Epidermal melanocyte (primary cell): ENCODE results near the gene TMA7B.
A peak's percentile ranks its signal among the peaks of the same experiment; 100 is the strongest.

Source experiments
- DNase-seq: peaks from one replicate; pipeline ENCODE4 v3.0.0; 2011; ENCODE audit warnings: low spot score; ENCODE audit not compliant: insufficient read length

TMA7B gene

GRCh38 chr22:39932918-39933649 lies 27.1 kb upstream of the TMA7B start:
- no peak for DNase-seq

DNA sequence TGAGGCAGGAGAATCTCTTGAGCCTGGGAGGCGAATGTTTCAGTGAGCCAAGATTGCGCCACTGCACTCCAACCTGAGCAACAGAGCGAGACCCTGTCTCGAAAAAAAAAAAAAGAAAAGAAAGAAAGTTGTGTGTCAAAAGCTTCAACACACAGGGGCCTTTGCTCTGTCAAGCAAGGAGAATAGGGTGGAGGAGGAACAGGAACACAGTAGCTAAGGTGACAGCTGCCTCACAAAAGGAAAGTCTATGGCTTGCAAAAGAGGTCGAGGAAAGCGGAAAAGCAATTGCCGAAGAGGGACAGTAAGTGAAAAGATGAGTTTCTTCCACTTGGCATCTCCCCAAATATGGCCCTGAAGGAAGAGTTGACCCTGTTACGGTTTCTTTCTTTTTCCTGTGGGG lies 26.5 kb upstream of the TMA7B start:
- DNase-seq = no peak

DNA sequence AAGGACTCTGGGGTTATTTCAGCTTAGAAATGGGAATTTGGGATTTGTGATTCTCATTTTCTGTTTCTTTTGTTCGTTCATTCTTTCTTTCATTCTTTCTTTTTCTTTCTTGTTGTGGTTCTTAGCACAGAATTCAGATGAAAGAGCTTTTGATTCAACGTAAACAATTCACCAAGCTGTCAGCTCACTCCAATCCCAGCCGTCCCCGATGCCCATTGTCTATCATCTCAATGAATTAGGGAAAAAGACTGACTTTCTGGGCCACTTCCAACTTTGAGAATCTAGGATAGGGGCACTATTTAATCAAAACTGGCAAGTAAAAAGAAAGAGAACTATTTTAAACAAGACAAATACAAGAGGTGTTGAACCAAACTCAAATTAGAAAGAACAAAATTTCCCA lies 25.1 kb upstream of the TMA7B start:
- DNase-seq = no peak

- DNase-seq = no peak
These were observed 24.6 kb upstream of the TMA7B start for GRCh38 chr22:39935612-39936011.

DNA sequence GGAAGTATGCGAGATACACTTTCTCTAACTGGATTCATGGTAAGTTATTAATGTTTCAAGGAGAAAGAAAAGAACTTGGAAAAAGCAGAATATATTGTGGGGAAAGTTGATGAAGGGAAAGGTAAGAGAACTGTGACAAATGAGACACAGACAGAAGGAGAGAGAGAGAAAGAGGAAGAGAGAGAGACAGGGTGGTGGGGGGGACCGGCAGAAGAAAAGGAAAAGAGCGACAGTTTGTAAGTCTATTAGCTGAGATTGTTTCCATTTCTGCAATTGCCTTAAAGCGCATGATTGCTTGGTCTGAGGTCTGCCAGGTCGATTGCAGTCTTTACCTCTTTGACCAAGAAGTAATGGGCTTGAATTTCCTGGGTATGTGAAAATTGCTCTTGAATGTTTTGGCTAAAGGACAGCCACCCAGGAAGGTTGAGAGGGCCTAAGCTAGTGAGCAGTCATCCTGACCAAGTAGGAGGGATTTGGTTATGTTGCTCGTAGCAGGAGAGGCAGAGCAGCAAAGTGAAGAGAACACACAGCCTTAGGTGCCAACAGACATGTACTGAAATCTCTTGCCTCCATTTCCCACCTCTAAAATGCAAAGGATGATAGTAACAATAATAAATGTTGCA lies 23.6 kb upstream of the TMA7B start:
- no peak for DNase-seq

GRCh38 chr22:39937906-39938305 lies 22.3 kb upstream of the TMA7B start:
- DNase-seq = no peak

- DNase-seq = no peak
These were observed 21.6 kb upstream of the TMA7B start for GRCh38 chr22:39938509-39939111.

GRCh38 chr22:39939830-39940229 lies 20.4 kb upstream of the TMA7B start:
- no peak for DNase-seq

DNA sequence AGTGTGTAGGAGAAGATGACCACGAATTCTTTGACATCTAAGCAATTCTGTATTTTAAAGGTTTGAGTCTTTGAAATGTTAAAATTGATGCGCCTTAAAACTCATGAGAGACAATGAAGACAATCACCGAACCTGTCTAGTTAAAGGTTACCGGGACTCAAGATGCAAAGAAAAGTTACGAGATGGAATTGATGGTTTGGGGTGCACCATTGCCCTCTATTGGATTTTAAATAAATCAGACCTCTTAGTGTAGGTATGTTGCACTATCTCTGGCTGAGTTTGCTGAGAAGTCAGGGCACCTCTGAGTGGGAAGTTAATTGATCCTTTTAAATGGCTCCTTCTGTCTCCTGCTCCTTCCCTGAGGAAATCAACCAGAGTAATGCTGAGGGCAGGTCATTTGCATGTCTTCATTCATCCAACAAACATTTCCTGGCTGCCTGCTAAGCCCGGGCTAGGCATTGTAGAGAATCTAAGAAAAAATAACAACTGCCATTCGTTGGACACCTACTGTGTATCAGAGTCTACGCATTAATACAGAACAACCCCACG lies 19.4 kb upstream of the TMA7B start:
- no peak for DNase-seq

GRCh38 chr22:39941601-39942000 lies 18.6 kb upstream of the TMA7B start:
- no peak for DNase-seq

DNA sequence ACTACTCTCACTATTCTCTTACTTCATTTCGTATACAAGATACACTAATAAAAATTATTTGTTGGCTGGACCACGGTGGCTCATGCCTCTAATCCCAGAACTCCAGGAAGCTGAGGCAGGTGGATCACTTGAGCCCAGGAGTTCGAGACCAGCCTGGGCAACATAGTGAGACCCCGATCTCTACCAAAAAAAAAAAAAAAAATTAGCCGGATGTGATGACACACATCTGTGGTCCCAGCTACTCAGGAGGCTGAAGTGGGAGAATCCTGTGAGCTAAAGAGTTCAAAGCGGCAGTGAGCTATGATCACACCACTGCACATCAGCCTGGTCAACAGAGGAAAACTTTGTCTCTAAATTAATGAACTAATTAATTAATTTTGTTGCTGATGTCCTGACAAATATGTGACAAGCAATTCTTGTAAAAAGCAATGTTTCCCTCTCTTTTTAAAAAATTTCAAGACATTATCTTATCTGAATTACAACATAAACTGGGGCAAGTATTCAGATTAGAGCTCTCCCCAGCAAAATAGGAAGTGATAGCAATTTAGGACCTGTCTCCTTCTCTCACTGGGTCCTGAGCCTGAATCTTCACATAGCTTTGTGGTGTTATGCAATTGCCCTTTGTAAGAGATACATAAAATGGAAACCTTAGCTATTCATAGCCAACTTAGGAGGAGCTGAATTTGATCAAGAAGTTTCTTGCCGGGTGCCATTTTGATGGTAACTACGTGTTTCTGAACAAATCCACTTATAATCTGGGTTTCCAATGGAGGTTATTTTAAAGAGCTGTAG lies 17.6 kb upstream of the TMA7B start:
- DNase-seq = no peak

DNA sequence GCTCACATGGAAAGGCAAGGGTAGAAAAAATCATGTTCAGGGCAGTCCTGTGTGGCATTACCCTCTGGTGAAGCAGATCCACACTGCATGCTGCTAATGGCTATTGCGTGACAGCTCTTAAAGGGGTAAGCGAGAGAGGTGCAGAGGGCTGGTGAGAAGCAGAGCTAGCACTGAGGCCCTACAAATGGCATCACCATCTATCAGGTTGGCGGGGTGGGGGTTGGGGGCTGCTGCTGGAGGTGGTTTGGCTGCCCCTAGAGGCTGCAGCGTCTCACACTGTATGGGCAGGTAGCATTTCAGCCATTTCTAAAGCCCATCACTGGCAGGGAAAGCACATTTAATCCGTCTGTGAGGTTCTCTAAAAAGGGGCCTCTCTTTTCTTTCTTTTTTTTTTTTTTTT lies 16.9 kb upstream of the TMA7B start:
- DNase-seq = no peak

DNA sequence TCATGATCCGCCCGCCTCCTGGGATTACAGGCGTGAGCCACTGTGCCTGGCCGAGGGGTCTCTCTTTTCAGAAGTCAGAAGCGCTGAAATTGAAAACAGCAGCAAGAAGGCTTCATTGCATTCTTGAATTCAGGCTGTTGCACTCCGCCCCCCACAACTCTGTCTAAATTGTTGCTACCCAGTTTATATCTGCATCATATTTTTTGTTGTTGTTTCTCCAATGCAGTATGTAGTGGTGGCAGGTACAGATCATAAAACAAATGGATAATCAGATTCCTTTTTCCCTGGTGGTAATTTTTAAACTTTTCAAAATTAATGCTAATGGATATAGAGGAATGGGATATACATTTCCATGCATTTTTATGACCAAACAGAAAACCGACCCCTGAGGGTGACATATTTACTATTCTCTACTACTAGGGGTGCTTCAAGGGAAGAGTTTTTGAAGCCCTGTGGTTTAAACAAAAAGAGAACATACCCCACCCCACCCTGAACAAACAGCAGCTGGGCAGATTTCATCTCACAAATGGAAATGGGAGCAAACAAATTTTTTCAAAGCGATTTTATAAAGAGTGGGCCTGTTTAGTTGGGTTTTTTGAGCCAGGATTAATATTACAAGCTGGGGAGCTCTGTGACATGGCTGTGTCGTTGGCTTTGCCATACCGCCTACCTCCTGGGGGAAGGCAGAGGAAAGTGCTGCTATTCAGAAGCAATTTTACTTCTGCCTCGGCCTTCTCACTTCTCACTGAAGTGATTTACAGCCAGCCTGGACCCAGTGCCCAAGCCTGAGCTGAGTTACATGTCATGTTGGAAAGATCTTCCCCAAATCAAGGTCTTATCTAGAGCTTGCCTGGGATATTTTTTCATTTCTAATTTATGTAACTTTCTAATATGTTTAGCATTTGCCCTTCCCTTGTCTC lies 16.0 kb upstream of the TMA7B start:
- DNase-seq = no peak

GRCh38 chr22:39946126-39946502 lies 14.1 kb upstream of the TMA7B start:
- DNase-seq = no peak

- DNase-seq = peak; percentile 41
These were observed 13.5 kb upstream of the TMA7B start for GRCh38 chr22:39946503-39947219.

DNA sequence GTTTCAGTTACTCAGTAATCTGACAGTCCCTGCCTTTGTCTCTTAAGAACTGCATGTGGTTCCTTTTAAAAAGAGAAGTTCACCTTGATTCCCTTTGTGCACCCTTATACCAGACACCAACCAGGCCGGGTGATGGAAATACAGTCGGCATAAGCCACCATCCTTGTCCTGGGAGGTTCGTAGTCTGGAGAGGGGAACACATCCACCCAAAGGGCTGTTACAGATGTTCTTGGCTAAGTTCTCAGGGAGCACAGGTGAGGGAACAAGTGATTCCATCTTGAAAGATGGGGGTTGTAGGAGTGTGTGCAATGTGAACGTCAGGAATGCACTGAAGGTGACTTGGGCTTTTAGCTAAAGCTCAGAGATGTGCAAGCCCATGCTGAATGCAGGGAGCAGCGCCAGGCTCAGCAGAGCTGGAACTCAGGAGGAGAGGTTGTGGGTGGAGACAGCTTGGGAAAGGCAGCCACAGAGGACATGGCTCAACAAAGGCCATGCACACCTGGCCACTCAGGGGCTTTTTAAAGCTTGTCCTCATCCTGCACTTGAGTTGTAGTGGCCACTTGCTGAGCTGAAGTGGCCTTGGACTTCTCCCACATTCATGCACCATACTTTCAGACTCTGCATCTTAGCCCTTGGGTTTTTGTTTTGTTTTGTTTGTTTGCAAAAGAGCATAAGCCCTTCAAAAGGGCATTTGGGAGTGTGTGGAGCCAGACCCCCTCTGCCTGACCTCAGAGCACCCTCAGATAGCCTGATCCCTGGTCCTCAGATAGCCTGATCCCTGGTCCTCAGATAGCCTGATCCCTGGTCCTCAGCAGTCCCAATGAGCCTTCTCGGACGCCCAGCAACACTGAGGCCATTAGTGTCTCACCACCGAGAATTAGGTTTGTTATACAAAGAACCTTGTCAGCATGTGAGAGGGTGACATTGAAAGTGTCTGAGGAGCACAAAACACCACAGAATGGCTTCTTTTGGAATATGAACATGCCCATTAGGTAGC lies 12.7 kb upstream of the TMA7B start:
- no peak for DNase-seq

DNA sequence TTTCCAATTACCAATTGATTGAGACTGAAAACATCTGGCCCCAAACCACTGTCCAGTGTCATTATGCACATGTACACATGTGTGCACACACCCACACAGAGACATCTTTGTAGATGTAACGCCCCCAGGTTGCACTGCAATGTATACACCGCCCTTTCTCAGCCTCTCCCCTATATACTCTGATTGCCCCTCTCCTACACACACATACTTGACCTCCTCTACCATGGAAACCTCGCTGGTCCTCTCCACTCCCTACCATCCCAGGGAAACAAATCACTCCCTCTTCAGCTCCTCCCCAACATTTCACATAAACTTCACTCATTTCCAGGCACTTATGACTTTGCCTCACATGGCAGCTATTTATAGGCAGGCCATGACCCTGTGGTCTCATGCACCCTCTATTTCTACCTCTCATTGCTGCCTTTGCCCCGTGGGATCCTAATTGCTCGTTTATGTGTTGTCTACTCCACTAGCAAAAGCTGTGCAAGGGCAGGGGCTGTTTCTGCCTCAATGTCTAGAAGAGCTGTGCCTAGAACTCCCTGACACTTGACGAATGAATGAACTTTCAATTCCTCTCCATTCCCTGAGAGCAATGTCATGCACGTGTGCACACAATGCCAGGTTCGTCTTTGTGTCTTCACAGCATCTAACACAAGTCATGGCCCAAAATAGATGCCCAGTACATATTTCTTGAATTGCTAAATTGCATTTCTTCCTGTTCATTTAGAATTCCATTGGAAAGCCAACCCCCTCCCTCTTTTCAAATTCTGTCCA lies 10.0 kb upstream of the TMA7B start:
- no peak for DNase-seq
